Vagina (tissue), 2 donors: ENCODE measurements around the gene ZFYVE21. TPM values are rescaled to one million over a fixed set of nuclear protein-coding genes. Genes with fewer than 3 reads are reported as not detected.

ENCODE experiments used
- DNase-seq, 2 donors: peaks; one replicate each; pipeline ENCODE4 v3.0.0-alpha.2; 2017; ENCODE audit errors: extremely low spot score in 2 of 2
- H3K27ac ChIP-seq: fragments of 200-600 bp; sonication (generic); one replicate; pipeline ENCODE4 v1.5.1; 2019
- H3K27me3 ChIP-seq: fragments of 200-600 bp; sonication (generic); one replicate; pipeline ENCODE4 v1.5.1; 2019
- H3K36me3 ChIP-seq, 2 donors: fragments of 200-600 bp; sonication (generic); one replicate each; pipeline ENCODE4 v1.5.1; 2017 to 2019
- H3K4me1 ChIP-seq: fragments of 200-600 bp; sonication (generic); one replicate; pipeline ENCODE4 v1.5.1; 2019
- H3K4me3 ChIP-seq, 2 donors: fragments of 200-600 bp; sonication (generic); 1 replicate in 1 of 2; 2 replicates in 1 of 2; pipeline ENCODE4 v1.5.1; 2016 to 2019
- H3K9me3 ChIP-seq: fragments of 200-600 bp; sonication (generic); one replicate; pipeline ENCODE4 v1.5.1; 2019
- CTCF ChIP-seq, 3 experiments: fragments of 450-650 bp in 2 of 3; fragments of 200-600 bp in 1 of 3; sonication (generic) in 1 of 3; IDR thresholded peaks; one replicate each; pipeline ENCODE4 v1.5.1; 2017 to 2019; ENCODE audit warnings: antibody characterized with exemption in 3 of 3, mild to moderate bottlenecking in 2 of 3, moderate library complexity in 2 of 3
- POLR2A ChIP-seq, 2 donors: fragments of 450-650 bp; IDR thresholded peaks; one replicate each; pipeline ENCODE4 v1.6.1; 2017; ENCODE audit warnings: antibody characterized with exemption in 2 of 2, mild to moderate bottlenecking in 2 of 2, moderate library complexity in 2 of 2
- POLR2AphosphoS5 ChIP-seq, 2 donors: sonication (generic); formaldehyde crosslinking; IDR thresholded peaks; one replicate each; pipeline ENCODE4 v1.9.0; 2017; ENCODE audit warnings: antibody characterized with exemption in 2 of 2, mild to moderate bottlenecking in 2 of 2, low read depth in 1 of 2; ENCODE audit not compliant: insufficient read depth in 1 of 2
- intact Hi-C: fragments of 100-400 bp; cut with DNase I; formaldehyde crosslinking; loops from one replicate; pipeline ENCODE4 v1.15.1; 2023
- total RNA-seq: library from RNA; depleted of rRNA; stranded (reverse); fragments of >200 nt; gene quantifications from one replicate; pipeline ENCODE4 v1.2.3, GENCODE V29; 2016

Gene ZFYVE21
- total RNA-seq, 1 donor from 2014 or later = 172 TPM

DNA sequence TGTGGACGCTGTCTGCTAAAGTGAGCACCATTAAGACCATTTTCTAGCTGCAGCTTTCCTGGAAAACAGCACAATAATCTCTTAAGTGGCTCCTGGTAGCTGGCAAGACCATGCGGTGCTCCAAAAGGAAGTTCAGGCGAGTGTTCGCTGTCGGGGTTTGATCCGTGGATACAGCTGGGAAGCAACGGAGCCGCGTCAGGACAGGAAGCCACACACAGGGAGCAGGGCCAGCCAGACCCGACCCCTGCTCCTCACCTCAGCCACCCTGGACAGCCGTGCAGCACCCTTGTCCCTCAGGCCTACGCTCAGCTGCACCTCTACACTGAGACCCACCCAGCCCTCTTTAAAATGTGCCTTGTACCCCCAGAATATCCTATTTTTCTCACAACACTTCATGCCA is 19.4 kb downstream of the ZFYVE21 start:
- TF ChIP-seq POLR2A (IDR thresholded peaks at IDR 0.05) (no peak), POLR2AphosphoS5 (IDR thresholded peaks at IDR 0.05; ENCODE audit: insufficient read depth in 1 of 2, low read depth in 1 of 2) (no peak), CTCF (IDR thresholded peaks at IDR 0.05) (no peak)
- Histone ChIP-seq H3K4me1 (peaks cover 61% of the 10 kb centered on the region), H3K9me3 (no peaks in the 10 kb centered on the region), H3K27me3 (no peaks in the 10 kb centered on the region), H3K4me3 (no peak overlapping the region), H3K27ac (no peak overlapping the region), H3K36me3 (peaks cover 0 to 30% of the 10 kb centered on the region in 2 donors)
- intact Hi-C loops = no loop called here
- no peak for DNase-seq

DNA sequence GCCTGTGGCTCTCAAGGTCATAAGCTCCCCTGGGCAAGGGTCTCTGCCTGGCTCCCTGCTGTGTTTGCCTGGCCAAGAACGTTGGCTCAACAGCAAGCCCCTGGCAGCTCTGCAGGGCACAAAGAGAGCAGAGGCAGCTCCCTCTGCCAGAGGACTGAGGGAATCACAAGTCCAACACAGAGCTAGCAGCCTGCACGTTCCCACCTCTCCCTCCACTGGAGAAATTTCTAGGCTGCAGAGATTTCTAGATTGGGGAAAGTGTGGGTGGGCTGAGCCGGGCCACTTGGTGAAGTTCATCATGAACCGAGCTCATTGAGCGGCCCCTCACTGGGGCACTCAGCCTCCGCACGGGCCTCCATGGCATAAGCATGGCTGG is 19.8 kb downstream of the ZFYVE21 start:
- intact Hi-C loops = no loop called here
- DNase-seq = no peak
- Histone ChIP-seq H3K9me3 (no peaks in the 10 kb centered on the region), H3K36me3 (peaks cover 0 to 26% of the 10 kb centered on the region in 2 donors), H3K27me3 (no peaks in the 10 kb centered on the region), H3K27ac (peak overlapping the region; percentile 73), H3K4me1 (peaks cover 57% of the 10 kb centered on the region), H3K4me3 (no peak overlapping the region)
- no peak for TF ChIP-seq POLR2A (IDR thresholded peaks at IDR 0.05)
- TF ChIP-seq POLR2AphosphoS5 (IDR thresholded peaks at IDR 0.05; ENCODE audit: insufficient read depth in 1 of 2, low read depth in 1 of 2) = no peak
- TF ChIP-seq CTCF (IDR thresholded peaks at IDR 0.05) = no peak

- H3K4me3 ChIP-seq = no peak overlapping the region
- peaks cover 0 to 22% of the 10 kb centered on the region in 2 donors for H3K36me3 ChIP-seq
- DNase-seq = no peak
- H3K9me3 ChIP-seq = no peaks in the 10 kb centered on the region
- intact Hi-C loops = no loop called here
- H3K27ac ChIP-seq = peak overlapping the region; percentile 73
- H3K4me1 ChIP-seq = peaks cover 52% of the 10 kb centered on the region
- no peaks in the 10 kb centered on the region for H3K27me3 ChIP-seq
- TF ChIP-seq POLR2A (IDR thresholded peaks at IDR 0.05) (no peak), CTCF (IDR thresholded peaks at IDR 0.05) (no peak), POLR2AphosphoS5 (IDR thresholded peaks at IDR 0.05; ENCODE audit: insufficient read depth in 1 of 2, low read depth in 1 of 2) (no peak)
These were observed 20.4 kb downstream of the ZFYVE21 start for GRCh38 chr14:103735815-103736545.

- Histone ChIP-seq H3K36me3 (peaks cover 0 to 15% of the 10 kb centered on the region in 2 donors), H3K27ac (peak overlapping the region; percentile 73), H3K9me3 (no peaks in the 10 kb centered on the region), H3K4me3 (no peak overlapping the region), H3K27me3 (no peaks in the 10 kb centered on the region), H3K4me1 (peaks cover 52% of the 10 kb centered on the region)
- DNase-seq = no peak
- TF ChIP-seq POLR2AphosphoS5 (IDR thresholded peaks at IDR 0.05; ENCODE audit: insufficient read depth in 1 of 2, low read depth in 1 of 2) = peak in 1 of 2 donors; percentile 71
- no peak for TF ChIP-seq CTCF (IDR thresholded peaks at IDR 0.05)
- TF ChIP-seq POLR2A (IDR thresholded peaks at IDR 0.05) = no peak
- intact Hi-C loops = no loop called here
These were observed 21.2 kb downstream of the ZFYVE21 start for GRCh38 chr14:103736546-103737431.
